Kidney epithelial cell (primary cell): ENCODE measurements around the gene MALSU1. TPM values are rescaled to one million over a fixed set of nuclear protein-coding genes. Genes with fewer than 3 reads are reported as not detected.

Experiments
- DNase-seq: peaks from one replicate; pipeline ENCODE4 v3.0.0-alpha.2; 2010; ENCODE audit warnings: low read depth
- H3K27me3 ChIP-seq: 2 replicates; pipeline ENCODE4 v1.6.0; 2011; ENCODE audit warnings: low read length; ENCODE audit not compliant: control insufficient read depth, insufficient read depth
- H3K36me3 ChIP-seq: 2 replicates; pipeline ENCODE4 v1.5.1; 2011; ENCODE audit warnings: low read length; ENCODE audit not compliant: control insufficient read depth, insufficient read depth
- H3K4me3 ChIP-seq: 2 replicates; pipeline ENCODE4 v1.5.1; 2011; ENCODE audit warnings: low read depth, mild to moderate bottlenecking, control low read depth, low read length
- CTCF ChIP-seq: IDR thresholded peaks from 2 replicates; pipeline ENCODE4 v1.5.1; 2011; ENCODE audit warnings: mild to moderate bottlenecking, moderate library complexity, low read length, control low read depth, inconsistent platforms; ENCODE audit not compliant: insufficient read depth, poor library complexity, severe bottlenecking
- total RNA-seq: library from RNA; depleted of rRNA; stranded (reverse); fragments of >200 nt; gene quantifications from 2 replicates; pipeline ENCODE4 v1.2.3, GENCODE V29; 2015

The MALSU1 gene
- total RNA-seq, 1 donor from 2014 or later = 58.5 TPM

- H3K36me3 ChIP-seq = no peaks in the 10 kb centered on the region
- DNase-seq = no peak
- no peak overlapping the region for H3K4me3 ChIP-seq
- TF ChIP-seq CTCF = no peak
- H3K27me3 ChIP-seq = no peaks in the 10 kb centered on the region
Measured at GRCh38 chr7:23315366-23315765, 16.2 kb downstream of the MALSU1 start.

- Histone ChIP-seq H3K4me3 (no peak overlapping the region), H3K27me3 (no peaks in the 10 kb centered on the region), H3K36me3 (no peaks in the 10 kb centered on the region)
- DNase-seq = no peak
- TF ChIP-seq CTCF = no peak
Measured at GRCh38 chr7:23331132-23331531, 32.0 kb downstream of the MALSU1 start.

- no peaks in the 10 kb centered on the region for H3K27me3 ChIP-seq
- no peak for TF ChIP-seq CTCF
- H3K36me3 ChIP-seq = no peaks in the 10 kb centered on the region
- no peak overlapping the region for H3K4me3 ChIP-seq
- no peak for DNase-seq
Measured at GRCh38 chr7:23332193-23332592, 33.1 kb downstream of the MALSU1 start.

- Histone ChIP-seq H3K27me3 (no peaks in the 10 kb centered on the region), H3K4me3 (no peak overlapping the region), H3K36me3 (no peaks in the 10 kb centered on the region)
- no peak for TF ChIP-seq CTCF
- no peak for DNase-seq
Measured at GRCh38 chr7:23332910-23333612, 33.9 kb downstream of the MALSU1 start.

- H3K4me3 ChIP-seq = no peak overlapping the region
- DNase-seq = no peak
- no peaks in the 10 kb centered on the region for H3K36me3 ChIP-seq
- no peaks in the 10 kb centered on the region for H3K27me3 ChIP-seq
- no peak for TF ChIP-seq CTCF
Measured at GRCh38 chr7:23333671-23334246, 34.6 kb downstream of the MALSU1 start.
